OCI-LY7 (cell line): Measurements from ENCODE around the gene HSPBP1. TPM values are rescaled to one million over a fixed set of nuclear protein-coding genes. Genes with fewer than 3 reads are reported as not detected.

Experiments
- BruUV-seq: library from RNA; stranded (reverse); fragments of 400-500 nt; replicated peaks from 2 replicates; lab custom pipeline; 2021; lab: Mats Ljungman, UMichigan
- CTCF ChIA-PET: fragments of 300-600 bp; sonication (Branson Sonifier 250); formaldehyde crosslinking; loops from one replicate; lab custom pipeline; 2022; ENCODE audit warnings: antibody characterized with exemption; ENCODE audit not compliant: unreplicated experiment; lab: Charles Lee
- POLR2A ChIA-PET: fragments of 300-600 bp; sonication (Branson Sonifier 250); formaldehyde crosslinking; loops from one replicate; lab custom pipeline; 2022; ENCODE audit warnings: antibody characterized with exemption; lab: Charles Lee
- DNase-seq: peaks from one replicate; pipeline ENCODE4 v3.0.0-alpha.2; 2015; ENCODE audit warnings: low spot score
- H2AFZ ChIP-seq: fragments of 200-600 bp; sonication (generic), shearing (Covaris generic); 2 replicates; pipeline ENCODE4 v1.6.1; 2014; ENCODE audit warnings: mild to moderate bottlenecking, antibody characterized with exemption, low read length, moderate library complexity
- H3K27ac ChIP-seq: fragments of 200-600 bp; sonication (generic); 2 replicates; pipeline ENCODE4 v1.5.1; 2014; ENCODE audit warnings: mixed run types, low read depth, mild to moderate bottlenecking, moderate library complexity, low read length, inconsistent platforms; ENCODE audit not compliant: poor library complexity, severe bottlenecking
- H3K36me3 ChIP-seq: fragments of 200-600 bp; sonication (generic); 2 replicates; pipeline ENCODE4 v1.6.1; 2014; ENCODE audit warnings: mild to moderate bottlenecking, antibody characterized with exemption, low read length, moderate library complexity, mixed read lengths; ENCODE audit not compliant: insufficient read depth
- H3K4me1 ChIP-seq: fragments of 200-600 bp; sonication (generic); 2 replicates; pipeline ENCODE4 v1.5.1; 2014; ENCODE audit warnings: mild to moderate bottlenecking, low read length; ENCODE audit not compliant: insufficient read depth, poor library complexity, severe bottlenecking
- H3K4me2 ChIP-seq: fragments of 200-600 bp; sonication (generic); 2 replicates; pipeline ENCODE4 v1.6.1; 2014; ENCODE audit warnings: mild to moderate bottlenecking, low read length
- H3K4me3 ChIP-seq: fragments of 200-600 bp; sonication (generic); 2 replicates; pipeline ENCODE4 v1.5.1; 2014; ENCODE audit warnings: mild to moderate bottlenecking, low read depth, low read length; ENCODE audit not compliant: poor library complexity, severe bottlenecking
- H3K79me2 ChIP-seq: fragments of 200-600 bp; sonication (generic); 2 replicates; pipeline ENCODE4 v1.6.1; 2016; ENCODE audit warnings: low read depth, mild to moderate bottlenecking, low read length, moderate library complexity, mixed read lengths; ENCODE audit not compliant: insufficient read depth
- H3K9me2 ChIP-seq: fragments of 200-600 bp; sonication (generic); 2 replicates; pipeline ENCODE4 v1.6.1; 2016; ENCODE audit warnings: mild to moderate bottlenecking, low read length, mixed read lengths; ENCODE audit not compliant: insufficient read depth
- H3K9me3 ChIP-seq: fragments of 200-600 bp; sonication (generic); 2 replicates; pipeline ENCODE4 v1.6.1; 2014; ENCODE audit warnings: mild to moderate bottlenecking, mixed run types, low read length, mixed read lengths
- H4K20me1 ChIP-seq: fragments of 200-600 bp; sonication (generic); 2 replicates; pipeline ENCODE4 v1.6.1; 2014; ENCODE audit warnings: mild to moderate bottlenecking, antibody characterized with exemption, low read length, moderate library complexity, mixed read lengths; ENCODE audit not compliant: insufficient read depth
- EZH2phosphoT487 ChIP-seq: fragments of 200-600 bp; sonication (generic); IDR thresholded peaks from 2 replicates; pipeline ENCODE4 v1.6.1; 2018; ENCODE audit warnings: low read depth, borderline replicate concordance, mild to moderate bottlenecking, mixed run types, antibody characterized with exemption, low read length, moderate library complexity, mixed read lengths
- intact Hi-C: fragments of 100-400 bp; cut with micrococcal nuclease; formaldehyde crosslinking; loops from one replicate; pipeline ENCODE4 v1.10.0; 2022; ENCODE audit not compliant: unreplicated experiment
- total RNA-seq, 2 experiments: library from RNA; depleted of rRNA in 1 of 2; stranded (reverse); fragments of >200 nt in 1 of 2; shearing (Covaris generic) in 1 of 2; gene quantifications; 2 replicates each; pipeline ENCODE4 v1.2.3, GENCODE V29; 2014 to 2022
- TF ChIP-seq, protein P1 (sequence below): fragments of 200-600 bp; sonication (generic); conservative IDR thresholded peaks from 2 replicates; pipeline ENCODE4 v1.5.1; 2014; ENCODE audit warnings: mild to moderate bottlenecking, antibody characterized with exemption, low read length, moderate library complexity, mixed read lengths

HSPBP1 gene
- total RNA-seq, 2 experiments from 2014 or later = 38.7 to 41.3 TPM

DNA sequence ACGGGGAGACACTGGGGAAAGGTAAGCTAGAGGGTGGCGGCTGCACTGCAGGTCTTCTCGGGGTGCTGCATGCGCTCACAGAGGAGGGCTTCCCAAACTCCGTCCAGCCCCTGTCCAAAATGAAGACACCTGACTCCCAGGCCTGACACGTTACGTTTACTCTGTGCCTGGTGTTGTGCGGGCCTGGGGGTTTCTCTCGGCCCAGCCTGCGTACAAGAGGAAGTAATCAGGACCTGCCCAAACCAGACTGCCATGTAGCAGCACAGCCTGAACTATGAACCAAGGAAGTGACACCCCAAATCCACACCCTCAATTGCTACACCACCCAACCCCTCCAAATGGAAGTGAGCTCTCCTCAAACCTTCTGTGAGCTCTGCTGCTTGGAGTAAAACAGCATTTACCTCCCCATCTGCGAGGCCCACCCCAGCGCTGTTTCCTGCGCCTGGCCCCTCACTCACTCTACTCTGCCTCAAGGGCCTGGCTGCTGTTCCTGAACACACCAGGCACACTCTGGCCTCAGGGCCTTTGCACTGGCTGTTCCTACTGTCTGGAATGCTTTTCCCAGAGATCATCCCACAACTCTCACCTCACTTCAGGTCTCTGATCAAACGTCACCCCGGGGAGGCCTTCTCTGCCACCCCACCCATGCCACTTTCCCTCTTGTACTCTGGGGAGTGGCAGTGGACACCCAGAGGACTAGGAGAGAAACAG lies 3.0 kb downstream of the HSPBP1 start:
- POLR2A ChIA-PET = interaction anchor here (0.6 to 5.0 kb wide), 4 partner anchors 18 to 357 kb away, joined by 3 to 32 read pairs (median 4); partner anchors contain the start of gene PPP6R1
- no peaks in the 10 kb centered on the region for H4K20me1 ChIP-seq
- H2AFZ ChIP-seq = no peak overlapping the region
- H3K27ac ChIP-seq = peak overlapping the region; percentile 93
- no peak for TF ChIP-seq EZH2phosphoT487
- TF ChIP-seq, protein P1, sequence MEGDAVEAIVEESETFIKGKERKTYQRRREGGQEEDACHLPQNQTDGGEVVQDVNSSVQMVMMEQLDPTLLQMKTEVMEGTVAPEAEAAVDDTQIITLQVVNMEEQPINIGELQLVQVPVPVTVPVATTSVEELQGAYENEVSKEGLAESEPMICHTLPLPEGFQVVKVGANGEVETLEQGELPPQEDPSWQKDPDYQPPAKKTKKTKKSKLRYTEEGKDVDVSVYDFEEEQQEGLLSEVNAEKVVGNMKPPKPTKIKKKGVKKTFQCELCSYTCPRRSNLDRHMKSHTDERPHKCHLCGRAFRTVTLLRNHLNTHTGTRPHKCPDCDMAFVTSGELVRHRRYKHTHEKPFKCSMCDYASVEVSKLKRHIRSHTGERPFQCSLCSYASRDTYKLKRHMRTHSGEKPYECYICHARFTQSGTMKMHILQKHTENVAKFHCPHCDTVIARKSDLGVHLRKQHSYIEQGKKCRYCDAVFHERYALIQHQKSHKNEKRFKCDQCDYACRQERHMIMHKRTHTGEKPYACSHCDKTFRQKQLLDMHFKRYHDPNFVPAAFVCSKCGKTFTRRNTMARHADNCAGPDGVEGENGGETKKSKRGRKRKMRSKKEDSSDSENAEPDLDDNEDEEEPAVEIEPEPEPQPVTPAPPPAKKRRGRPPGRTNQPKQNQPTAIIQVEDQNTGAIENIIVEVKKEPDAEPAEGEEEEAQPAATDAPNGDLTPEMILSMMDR = no peak
- no peaks in the 10 kb centered on the region for H3K9me3 ChIP-seq
- peaks cover 78% of the 10 kb centered on the region for H3K4me1 ChIP-seq
- peak overlapping the region; percentile 64 for H3K4me3 ChIP-seq
- TSS peak; percentile 93 for BruUV-seq
- peak overlapping the region; percentile 99 for H3K4me2 ChIP-seq
- H3K79me2 ChIP-seq = peaks cover 38% of the 10 kb centered on the region
- CTCF ChIA-PET = interaction anchor here (0.6 kb wide), 1 partner anchor 143 kb away, joined by 9 read pairs; no protein-coding TSS in a partner anchor
- H3K9me2 ChIP-seq = no peaks in the 10 kb centered on the region
- H3K36me3 ChIP-seq = peaks cover 35% of the 10 kb centered on the region
- peak; percentile 73 for DNase-seq
- intact Hi-C loops = loop anchor here (1.0 kb wide), 2 partner anchors 18 to 23 kb away; partner anchors contain the start of gene PPP6R1

DNA sequence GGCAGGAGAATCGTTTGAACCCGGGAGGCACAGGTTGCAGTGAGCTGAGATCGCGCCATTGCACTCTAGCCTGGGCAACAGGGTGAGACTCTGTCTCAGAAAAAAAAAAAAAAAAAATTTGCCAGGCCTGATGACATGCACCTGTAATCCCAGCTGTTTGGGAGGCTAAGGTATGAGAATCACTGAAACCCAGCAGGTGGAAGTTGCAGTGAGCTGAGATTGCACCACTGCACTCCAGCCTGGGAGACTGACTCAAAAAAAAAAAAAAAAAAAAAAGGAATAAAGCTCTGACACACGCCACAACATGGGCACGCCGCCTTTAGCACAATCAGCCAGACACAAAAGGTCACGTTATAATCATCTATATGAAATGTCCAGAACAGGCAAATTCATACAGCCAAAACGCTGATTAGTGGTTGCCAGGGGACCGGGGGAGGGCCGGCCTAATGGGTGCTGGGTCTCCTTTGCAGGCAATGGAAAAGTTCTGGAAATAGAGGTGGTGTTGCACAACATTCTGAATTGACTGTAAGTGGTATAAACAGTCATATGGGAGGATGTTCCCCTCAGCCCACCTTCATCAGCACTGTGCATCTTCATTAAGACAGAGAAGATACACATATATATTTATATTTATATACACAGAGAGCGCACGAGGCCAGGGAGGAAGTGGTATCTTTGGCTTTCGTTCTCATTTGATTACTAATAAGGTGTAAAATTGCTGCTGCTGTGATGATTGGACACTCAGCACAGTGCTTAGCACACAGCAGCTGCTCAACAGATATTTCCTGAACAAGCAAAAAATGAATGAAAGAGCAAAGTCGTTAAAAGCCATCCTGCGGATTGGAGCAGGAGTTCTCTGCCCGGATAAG lies 3.8 kb downstream of the HSPBP1 start:
- no peaks in the 10 kb centered on the region for H3K9me2 ChIP-seq
- intact Hi-C loops = loop anchor here (1.0 kb wide), 2 partner anchors 17 to 22 kb away; partner anchors contain the start of gene PPP6R1
- no peaks in the 10 kb centered on the region for H4K20me1 ChIP-seq
- ChIA-PET CTCF (interaction anchor here (0.6 kb wide), 1 partner anchor 142 kb away, joined by 9 read pairs; no protein-coding TSS in a partner anchor), POLR2A (interaction anchor here (0.7 to 5.0 kb wide), 5 partner anchors 14 to 349 kb away, joined by 3 to 32 read pairs (median 5); partner anchors contain the start of gene PPP6R1)
- peak overlapping the region; percentile 93 for H3K27ac ChIP-seq
- H3K36me3 ChIP-seq = peaks cover 43% of the 10 kb centered on the region
- no peaks in the 10 kb centered on the region for H3K9me3 ChIP-seq
- no peak overlapping the region for H2AFZ ChIP-seq
- H3K4me1 ChIP-seq = peaks cover 70% of the 10 kb centered on the region
- BruUV-seq = TSS peak; percentile 37
- H3K4me2 ChIP-seq = peak overlapping the region; percentile 99
- H3K79me2 ChIP-seq = peaks cover 38% of the 10 kb centered on the region
- H3K4me3 ChIP-seq = peak overlapping the region; percentile 64
- peak; percentile 89 for DNase-seq
- TF ChIP-seq, protein P1 = no peak
- TF ChIP-seq EZH2phosphoT487 = no peak
